GM23248 (cell line): ENCODE data around the gene SERPINA6. TPM values are rescaled to one million over a fixed set of nuclear protein-coding genes. Genes with fewer than 3 reads are reported as not detected.

Experiments
- DNase-seq: peaks from one replicate; pipeline ENCODE4 v3.0.0-alpha.2; 2015
- H2AFZ ChIP-seq: fragments of 200-600 bp; sonication (generic); 2 replicates; pipeline ENCODE4 v1.6.1; 2016; ENCODE audit warnings: antibody characterized with exemption
- H3F3A ChIP-seq: fragments of 200-600 bp; sonication (generic); 2 replicates; pipeline ENCODE4 v1.6.1; 2016; ENCODE audit warnings: mild to moderate bottlenecking, antibody characterized with exemption, mixed run types; ENCODE audit not compliant: insufficient read depth
- H3K27ac ChIP-seq: fragments of 200-600 bp; sonication (generic); 2 replicates; pipeline ENCODE4 v1.5.1; 2016; ENCODE audit warnings: mild to moderate bottlenecking
- H3K27me3 ChIP-seq: fragments of 200-600 bp; sonication (generic); replicated peaks from 2 replicates; pipeline ENCODE4 v1.6.1; 2016; ENCODE audit warnings: mild to moderate bottlenecking; ENCODE audit not compliant: insufficient read depth
- H3K36me3 ChIP-seq: fragments of 200-600 bp; sonication (generic); 2 replicates; pipeline ENCODE4 v1.6.1; 2016; ENCODE audit warnings: low read depth, mild to moderate bottlenecking
- H3K4me1 ChIP-seq: fragments of 200-600 bp; sonication (generic); 2 replicates; pipeline ENCODE4 v1.6.1; 2016; ENCODE audit warnings: mild to moderate bottlenecking; ENCODE audit not compliant: insufficient read depth
- H3K4me2 ChIP-seq: fragments of 200-600 bp; sonication (generic); one replicate; pipeline ENCODE4 v1.6.1; 2016; ENCODE audit warnings: mild to moderate bottlenecking; ENCODE audit not compliant: unreplicated experiment
- H3K4me3 ChIP-seq: fragments of 200-600 bp; sonication (generic); 2 replicates; pipeline ENCODE4 v1.5.1; 2016; ENCODE audit warnings: mild to moderate bottlenecking
- H3K79me2 ChIP-seq: fragments of 200-600 bp; sonication (generic); 2 replicates; pipeline ENCODE4 v1.6.1; 2016; ENCODE audit warnings: mild to moderate bottlenecking; ENCODE audit not compliant: insufficient read depth
- H3K9ac ChIP-seq: fragments of 200-600 bp; sonication (generic); 2 replicates; pipeline ENCODE4 v1.6.1; 2016; ENCODE audit warnings: mild to moderate bottlenecking
- H3K9me2 ChIP-seq: fragments of 200-600 bp; sonication (generic); 2 replicates; pipeline ENCODE4 v1.6.1; 2016; ENCODE audit warnings: mixed run types, mild to moderate bottlenecking, moderate library complexity; ENCODE audit not compliant: insufficient read depth
- H3K9me3 ChIP-seq: fragments of 200-600 bp; sonication (generic); one replicate; pipeline ENCODE4 v1.6.1; 2017; ENCODE audit warnings: low read depth
- H4K20me1 ChIP-seq: fragments of 200-600 bp; sonication (generic); 2 replicates; pipeline ENCODE4 v1.6.0; 2016; ENCODE audit not compliant: insufficient read depth
- EZH2 ChIP-seq: fragments of 200-600 bp; sonication (generic); IDR thresholded peaks from 2 replicates; pipeline ENCODE4 v1.6.1; 2018; ENCODE audit warnings: antibody characterized with exemption, mild to moderate bottlenecking; ENCODE audit not compliant: insufficient read depth, poor library complexity, severe bottlenecking
- EZH2phosphoT487 ChIP-seq: fragments of 200-600 bp; sonication (generic); IDR thresholded peaks from 2 replicates; pipeline ENCODE4 v1.6.1; 2018; ENCODE audit warnings: antibody characterized with exemption, moderate library complexity, mild to moderate bottlenecking, low read depth; ENCODE audit not compliant: insufficient read depth
- WGBS, 2 experiments: methylation state at CpG; one replicate each; pipeline ENCODE4 v1.1.6; 2015 to 2017; ENCODE audit warnings: low lambda C conversion rate in 2 of 2, low coverage in 1 of 2; ENCODE audit errors: missing lambda C conversion rate in 2 of 2; 5-methylcytosine and 5-hydroxymethylcytosine counted together
- in situ Hi-C: fragments of 300-500 bp; cut with MboI; formaldehyde crosslinking; loops from 2 replicates; pipeline ENCODE4 v1.15.0; 2020
- polyA plus RNA-seq: library from polyadenylated mRNA; unstranded; fragments of >200 nt; fragmentation: Nextera tagmentation; extraction: Ambion mirVana; gene quantifications from 2 replicates; pipeline ENCODE4 v1.2.1, GENCODE V29; 2016
- total RNA-seq: library from RNA; depleted of rRNA; stranded (reverse); fragments of >200 nt; shearing (Covaris generic); gene quantifications from 2 replicates; pipeline ENCODE4 v1.2.3, GENCODE V29; 2014

The SERPINA6 gene
- total and polyA plus RNA-seq, 2 experiments from 2014 or later: not detected

- WGBS, 2 experiments: 53 to 55% methylated on average over 12 of the region's 12 CpGs
- H3F3A ChIP-seq: peaks cover 28% of the 10 kb centered on the region
- no peaks in the 10 kb centered on the region for H3K27me3 ChIP-seq
- H3K79me2 ChIP-seq: no peaks in the 10 kb centered on the region
- no peak overlapping the region for H2AFZ ChIP-seq
- H3K9me3 ChIP-seq: no peaks in the 10 kb centered on the region
- peak overlapping the region; percentile 40 for H3K27ac ChIP-seq
- no peak overlapping the region; the same call in 1 of the 2 replicates for H3K9ac ChIP-seq
- in situ Hi-C loops: no loop called here
- DNase-seq: peak; percentile 99
- no peak overlapping the region for H3K4me3 ChIP-seq
- peaks cover 32% of the 10 kb centered on the region for H3K4me1 ChIP-seq
- H3K4me2 ChIP-seq: peak overlapping the region; percentile 10
- H4K20me1 ChIP-seq: no peaks in the 10 kb centered on the region
- TF ChIP-seq EZH2phosphoT487 (no peak), EZH2 (no peak)
- H3K9me2 ChIP-seq: no peaks in the 10 kb centered on the region
- H3K36me3 ChIP-seq: no peaks in the 10 kb centered on the region
Measured at GRCh38 chr14:94345344-94346064, 22.4 kb upstream of the SERPINA6 start.

- Histone ChIP-seq H2AFZ (no peak overlapping the region), H3K9ac (no peak overlapping the region)
- 54 to 56% methylated on average over 3 of the region's 3 CpGs for WGBS, 2 experiments
Measured at GRCh38 chr14:94344389-94344788, 21.3 kb upstream of the SERPINA6 start.

GRCh38 chr14:94343238-94344005 lies 20.3 kb upstream of the SERPINA6 start:
- no peak for TF ChIP-seq EZH2phosphoT487
- no peak for TF ChIP-seq EZH2
- H3F3A ChIP-seq: peaks cover 28% of the 10 kb centered on the region
- H3K4me3 ChIP-seq: no peak overlapping the region
- WGBS, 2 experiments: 84 to 87% methylated on average over 8 of the region's 8 CpGs
- peaks cover 32% of the 10 kb centered on the region for H3K4me1 ChIP-seq
- no peaks in the 10 kb centered on the region for H3K9me2 ChIP-seq
- H2AFZ ChIP-seq: no peak overlapping the region
- no peak overlapping the region for H3K9ac ChIP-seq
- no peaks in the 10 kb centered on the region for H4K20me1 ChIP-seq
- H3K27me3 ChIP-seq: no peaks in the 10 kb centered on the region
- H3K79me2 ChIP-seq: no peaks in the 10 kb centered on the region
- no peak for DNase-seq
- H3K36me3 ChIP-seq: no peaks in the 10 kb centered on the region
- no peak overlapping the region for H3K27ac ChIP-seq
- H3K4me2 ChIP-seq: no peak overlapping the region
- in situ Hi-C loops: no loop called here
- H3K9me3 ChIP-seq: no peaks in the 10 kb centered on the region

More at GRCh38 chr14:94344389-94344788, 21.3 kb upstream of the SERPINA6 start:
- Histone ChIP-seq H3K4me1 (peaks cover 32% of the 10 kb centered on the region), H3K9me2 (no peaks in the 10 kb centered on the region), H3K9me3 (no peaks in the 10 kb centered on the region), H3K27ac (no peak overlapping the region), H3K79me2 (no peaks in the 10 kb centered on the region), H3K4me3 (no peak overlapping the region), H3F3A (peaks cover 28% of the 10 kb centered on the region), H3K4me2 (no peak overlapping the region), H3K36me3 (no peaks in the 10 kb centered on the region), H3K27me3 (no peaks in the 10 kb centered on the region), H4K20me1 (no peaks in the 10 kb centered on the region)
- no peak for TF ChIP-seq EZH2phosphoT487
- TF ChIP-seq EZH2: no peak
- DNase-seq: no peak
- in situ Hi-C loops: no loop called here

GRCh38 chr14:94342334-94342934 lies 19.3 kb upstream of the SERPINA6 start:
- H3K4me1 ChIP-seq: peaks cover 32% of the 10 kb centered on the region

More at GRCh38 chr14:94342334-94342934, 19.3 kb upstream of the SERPINA6 start:
- Histone ChIP-seq H3K27me3 (no peaks in the 10 kb centered on the region), H4K20me1 (no peaks in the 10 kb centered on the region), H3K9me3 (no peaks in the 10 kb centered on the region), H3K9me2 (no peaks in the 10 kb centered on the region), H3K4me2 (peak overlapping the region; percentile 73), H3K9ac (no peak overlapping the region; the same call in 1 of the 2 replicates), H3K27ac (peak overlapping the region; percentile 82), H3F3A (peaks cover 28% of the 10 kb centered on the region), H2AFZ (peak overlapping the region; percentile 32; the same call in 1 of the 2 replicates), H3K4me3 (peak overlapping the region; percentile 48; the same call in 1 of the 2 replicates), H3K79me2 (no peaks in the 10 kb centered on the region), H3K36me3 (no peaks in the 10 kb centered on the region)
- in situ Hi-C loops: no loop called here
- WGBS, 2 experiments: 50 to 51% methylated on average over 2 of the region's 2 CpGs
- no peak for TF ChIP-seq EZH2
- peak; percentile 100 for DNase-seq
